Neural cell (in vitro differentiated cells): ENCODE measurements around the gene FHOD3. TPM values are rescaled to one million over a fixed set of nuclear protein-coding genes. Genes with fewer than 3 reads are reported as not detected.

Experiments
- H2AFZ ChIP-seq: fragments of 200-600, 300-800 bp; sonication (generic), shearing (Covaris generic); 2 replicates; pipeline ENCODE4 v1.6.0; 2014; ENCODE audit warnings: low read depth, mild to moderate bottlenecking, antibody characterized with exemption, low read length, moderate library complexity
- H3F3A ChIP-seq: fragments of 200-600 bp; shearing (Covaris generic); 2 replicates; pipeline ENCODE4 v1.6.1; 2016; ENCODE audit warnings: mild to moderate bottlenecking, moderate library complexity, mixed read lengths, antibody characterized with exemption, low read length; ENCODE audit not compliant: insufficient read depth, poor library complexity, severe bottlenecking
- H3K27ac ChIP-seq: fragments of 200-600, 300-800 bp; sonication (generic), shearing (Covaris generic); 2 replicates; pipeline ENCODE4 v1.5.1; 2014; ENCODE audit warnings: mild to moderate bottlenecking, low read length, moderate library complexity
- H3K27me3 ChIP-seq: fragments of 300-800, 200-600 bp; sonication (generic), shearing (Covaris generic); 2 replicates; pipeline ENCODE4 v1.6.0; 2014; ENCODE audit warnings: mild to moderate bottlenecking, low read depth, low read length, moderate library complexity; ENCODE audit not compliant: insufficient read depth
- H3K36me3 ChIP-seq: fragments of 300-800, 200-600 bp; sonication (generic), shearing (Covaris generic); 2 replicates; pipeline ENCODE4 v1.5.1; 2014; ENCODE audit warnings: mild to moderate bottlenecking, antibody characterized with exemption, low read length, moderate library complexity; ENCODE audit not compliant: insufficient read depth
- H3K4me2 ChIP-seq: fragments of 300-800, 200-600 bp; sonication (generic), shearing (Covaris generic); 2 replicates; pipeline ENCODE4 v1.6.0; 2014; ENCODE audit warnings: mild to moderate bottlenecking, low read length
- H3K4me3 ChIP-seq: fragments of 300-800, 200-600 bp; sonication (generic), shearing (Covaris generic); 2 replicates; pipeline ENCODE4 v1.5.1; 2014; ENCODE audit warnings: mild to moderate bottlenecking, low read length, moderate library complexity
- H3K79me2 ChIP-seq: fragments of 200-600 bp; shearing (Covaris generic); replicated peaks from 2 replicates; pipeline ENCODE4 v1.6.0; 2014; ENCODE audit warnings: mild to moderate bottlenecking, low read length, moderate library complexity; ENCODE audit not compliant: insufficient read depth
- H3K9ac ChIP-seq: fragments of 300-800, 200-600 bp; sonication (generic), shearing (Covaris generic); 2 replicates; pipeline ENCODE4 v1.6.1; 2016; ENCODE audit warnings: mild to moderate bottlenecking, low read length, mixed read lengths
- H3K9me2 ChIP-seq: fragments of 200-600 bp; shearing (Covaris generic); 2 replicates; pipeline ENCODE4 v1.6.1; 2016; ENCODE audit warnings: mild to moderate bottlenecking, low read length, mixed read lengths; ENCODE audit not compliant: insufficient read depth
- H3K9me3 ChIP-seq: fragments of 200-600, 300-800 bp; sonication (generic), shearing (Covaris generic); 2 replicates; pipeline ENCODE4 v1.6.1; 2016; ENCODE audit warnings: mild to moderate bottlenecking, mixed run types, low read length, moderate library complexity, mixed read lengths
- H4K20me1 ChIP-seq: fragments of 200-600 bp; shearing (Covaris generic); 2 replicates; pipeline ENCODE4 v1.6.1; 2016; ENCODE audit warnings: mild to moderate bottlenecking, mixed run types; ENCODE audit not compliant: insufficient read depth
- CTCF ChIP-seq: fragments of 450-650 bp; IDR thresholded peaks from 2 replicates; pipeline ENCODE4 v1.5.1; 2014; ENCODE audit warnings: antibody characterized with exemption, mild to moderate bottlenecking, moderate library complexity; ENCODE audit not compliant: poor library complexity, severe bottlenecking
- EP300 ChIP-seq: fragments of 450-650 bp; conservative IDR thresholded peaks from 2 replicates; pipeline ENCODE4 v1.6.1; 2014; ENCODE audit warnings: antibody characterized with exemption, mild to moderate bottlenecking, moderate library complexity; ENCODE audit not compliant: poor library complexity, severe bottlenecking
- EZH2 ChIP-seq: fragments of 200-600, 300-800 bp; shearing (Covaris generic), sonication (generic); IDR thresholded peaks from 2 replicates; pipeline ENCODE4 v1.6.1; 2014; ENCODE audit warnings: antibody characterized with exemption, low read length, borderline replicate concordance, mild to moderate bottlenecking; ENCODE audit not compliant: insufficient read depth, poor library complexity, severe bottlenecking
- MXI1 ChIP-seq: fragments of 450-650 bp; conservative IDR thresholded peaks from 2 replicates; pipeline ENCODE4 v1.6.1; 2014; ENCODE audit warnings: antibody characterized with exemption, mild to moderate bottlenecking; ENCODE audit not compliant: poor library complexity, severe bottlenecking
- POLR2AphosphoS5 ChIP-seq: IDR thresholded peaks from 2 replicates; pipeline ENCODE4 v1.6.1; 2012
- RAD21 ChIP-seq: fragments of 450-650 bp; conservative IDR thresholded peaks from 2 replicates; pipeline ENCODE4 v1.6.1; 2014; ENCODE audit warnings: antibody characterized with exemption, mild to moderate bottlenecking, moderate library complexity
- REST ChIP-seq: IDR thresholded peaks from 2 replicates; pipeline ENCODE4 v1.6.1; 2012; ENCODE audit warnings: borderline replicate concordance
- SMC3 ChIP-seq: fragments of 450-650 bp; conservative IDR thresholded peaks from 2 replicates; pipeline ENCODE4 v1.6.1; 2014; ENCODE audit warnings: antibody characterized with exemption, mild to moderate bottlenecking, moderate library complexity; ENCODE audit not compliant: poor library complexity
- TAF1 ChIP-seq: IDR thresholded peaks from 2 replicates; pipeline ENCODE4 v1.6.1; 2012; ENCODE audit warnings: low read depth
- polyA plus RNA-seq: library from polyadenylated mRNA; depleted of rRNA; stranded (reverse); fragments of >200 nt; gene quantifications from 2 replicates; pipeline ENCODE4 v1.2.3, GENCODE V29; 2014

The FHOD3 gene
- polyA plus RNA-seq, 1 donor from 2014 or later: 19.4 TPM

GRCh38 chr18:36419188-36419899 is 121.8 kb downstream of the FHOD3 start:
- no peak overlapping the region for H3K4me2 ChIP-seq
- H2AFZ ChIP-seq: no peak overlapping the region
- H4K20me1 ChIP-seq: no peaks in the 10 kb centered on the region
- H3F3A ChIP-seq: no peaks in the 10 kb centered on the region
- H3K9me2 ChIP-seq: no peaks in the 10 kb centered on the region
- H3K9me3 ChIP-seq: no peaks in the 10 kb centered on the region
- H3K27me3 ChIP-seq: no peaks in the 10 kb centered on the region
- H3K9ac ChIP-seq: no peak overlapping the region
- H3K27ac ChIP-seq: no peak overlapping the region
- no peak overlapping the region for H3K4me3 ChIP-seq
- no peak for TF ChIP-seq RAD21
- no peak for TF ChIP-seq TAF1
- TF ChIP-seq POLR2AphosphoS5: no peak
- peaks cover 20% of the 10 kb centered on the region for H3K79me2 ChIP-seq
- no peaks in the 10 kb centered on the region for H3K36me3 ChIP-seq

GRCh38 chr18:36419900-36420531 is 122.5 kb downstream of the FHOD3 start:
- H3K36me3 ChIP-seq: no peaks in the 10 kb centered on the region
- H3K4me2 ChIP-seq: no peak overlapping the region
- H2AFZ ChIP-seq: no peak overlapping the region
- peaks cover 26% of the 10 kb centered on the region for H3K79me2 ChIP-seq
- H3K9me2 ChIP-seq: no peaks in the 10 kb centered on the region
- no peak overlapping the region for H3K4me3 ChIP-seq
- no peaks in the 10 kb centered on the region for H3K9me3 ChIP-seq
- TF ChIP-seq POLR2AphosphoS5: no peak
- no peak for TF ChIP-seq TAF1
- no peak overlapping the region for H3K9ac ChIP-seq
- H3K27ac ChIP-seq: no peak overlapping the region
- no peaks in the 10 kb centered on the region for H3K27me3 ChIP-seq
- H4K20me1 ChIP-seq: no peaks in the 10 kb centered on the region
- H3F3A ChIP-seq: no peaks in the 10 kb centered on the region

- Histone ChIP-seq H3K4me3 (no peak overlapping the region), H3K27ac (no peak overlapping the region), H3K9ac (no peak overlapping the region), H3K9me3 (no peaks in the 10 kb centered on the region), H4K20me1 (no peaks in the 10 kb centered on the region), H3F3A (no peaks in the 10 kb centered on the region), H3K27me3 (no peaks in the 10 kb centered on the region), H3K36me3 (no peaks in the 10 kb centered on the region), H3K9me2 (no peaks in the 10 kb centered on the region), H3K79me2 (peaks cover 30% of the 10 kb centered on the region), H3K4me2 (no peak overlapping the region), H2AFZ (no peak overlapping the region)
- TF ChIP-seq TAF1 (no peak), EZH2 (no peak), RAD21 (no peak), MXI1 (no peak), POLR2AphosphoS5 (no peak), EP300 (no peak), CTCF (no peak), REST (no peak), SMC3 (no peak)
Measured at GRCh38 chr18:36420826-36421225, 123.3 kb downstream of the FHOD3 start.
